Coronary artery (tissue), 2 donors: Measurements from ENCODE around the gene CTNNA3.
"Not testable (repeated sequence)": the region's sequence is repeated elsewhere in the genome, so short reads cannot be mapped to it uniquely, and the experiment has no call there.

Experiments
- DNase-seq: peaks from one replicate; pipeline ENCODE4 v3.0.0-alpha.2; 2017; ENCODE audit warnings: low spot score
- H3K27ac ChIP-seq, 2 donors: fragments of 200-600 bp; sonication (generic); one replicate each; pipeline ENCODE4 v1.5.1; 2016 to 2019
- H3K4me3 ChIP-seq: fragments of 200-600 bp; sonication (generic); 2 replicates; pipeline ENCODE4 v1.5.1; 2016; ENCODE audit warnings: mild to moderate bottlenecking, moderate library complexity
- CTCF ChIP-seq: fragments of 200-600 bp; sonication (generic); IDR thresholded peaks from one replicate; pipeline ENCODE4 v1.5.1; 2019; ENCODE audit warnings: antibody characterized with exemption

CTNNA3 gene

GRCh38 chr10:66349726-66350125, 1346.3 kb downstream of the CTNNA3 start:
- TF ChIP-seq CTCF, result no peak
- H3K27ac ChIP-seq, result no peak overlapping the region
- no peak overlapping the region for H3K4me3 ChIP-seq
- DNase-seq, result no peak

- TF ChIP-seq CTCF, result no peak
Measured at GRCh38 chr10:66349076-66349475, 1346.9 kb downstream of the CTNNA3 start.

GRCh38 chr10:66337211-66337610, 1358.8 kb downstream of the CTNNA3 start:
- H3K4me3 ChIP-seq, result no peak overlapping the region
- H3K27ac ChIP-seq, result no peak overlapping the region
- DNase-seq, result no peak
- no peak for TF ChIP-seq CTCF

More at GRCh38 chr10:66349076-66349475, 1346.9 kb downstream of the CTNNA3 start:
- Histone ChIP-seq H3K27ac (no peak overlapping the region), H3K4me3 (no peak overlapping the region)
- no peak for DNase-seq

- H3K4me3 ChIP-seq, result no peak overlapping the region
- no peak overlapping the region for H3K27ac ChIP-seq
- DNase-seq, result no peak
- no peak for TF ChIP-seq CTCF
Measured at GRCh38 chr10:66336791-66337190, 1359.2 kb downstream of the CTNNA3 start.

GRCh38 chr10:66335753-66336152, 1360.2 kb downstream of the CTNNA3 start:
- H3K4me3 ChIP-seq, DNase-seq, H3K27ac ChIP-seq: not testable (repeated sequence)

- H3K27ac ChIP-seq, result no peak overlapping the region
- no peak for TF ChIP-seq CTCF
- no peak overlapping the region for H3K4me3 ChIP-seq
- no peak for DNase-seq
Measured at GRCh38 chr10:66329147-66329546, 1366.8 kb downstream of the CTNNA3 start.

- no peak overlapping the region for H3K4me3 ChIP-seq
- no peak for TF ChIP-seq CTCF
- H3K27ac ChIP-seq, result no peak overlapping the region
- DNase-seq, result no peak
Measured at GRCh38 chr10:66326876-66327275, 1369.1 kb downstream of the CTNNA3 start.

- no peak for TF ChIP-seq CTCF
- Histone ChIP-seq H3K4me3 (no peak overlapping the region), H3K27ac (no peak overlapping the region)
- DNase-seq, result no peak
Measured at GRCh38 chr10:66322777-66323176, 1373.2 kb downstream of the CTNNA3 start.
